HepG2 (cell line): Measurements from ENCODE around the gene NSF. TPM values are rescaled to one million over a fixed set of nuclear protein-coding genes. Genes with fewer than 3 reads are reported as not detected.
A peak's percentile ranks its signal among the peaks of the same experiment; 100 is the strongest.

Experiments
- ARNTL ChIP-seq: sonication (generic); formaldehyde crosslinking; IDR thresholded peaks from 2 replicates; pipeline ENCODE4 v1.4.0; 2020; ENCODE audit warnings: mild to moderate bottlenecking, missing genetic modification reagents
- DMAP1 ChIP-seq: IDR thresholded peaks from 2 replicates; pipeline ENCODE4 v1.6.1; 2016
- ETV5 ChIP-seq: IDR thresholded peaks from 2 replicates; pipeline ENCODE4 v1.6.1; 2018; ENCODE audit warnings: missing biosample characterization, missing genetic modification reagents, inconsistent platforms, borderline replicate concordance
- HMG20B ChIP-seq: conservative IDR thresholded peaks from 2 replicates; pipeline ENCODE4 v1.6.1; 2016; ENCODE audit warnings: missing genetic modification reagents, missing compliant biosample characterization
- HMGA1 ChIP-seq: sonication (generic); formaldehyde crosslinking; conservative IDR thresholded peaks from 2 replicates; pipeline ENCODE4 v1.4.0; 2020; ENCODE audit warnings: missing genetic modification reagents
- HOXA3 ChIP-seq: sonication (generic); formaldehyde crosslinking; IDR thresholded peaks from 2 replicates; pipeline ENCODE4 v1.5.0; 2020; ENCODE audit warnings: missing genetic modification reagents
- ISX ChIP-seq: sonication (generic); formaldehyde crosslinking; conservative IDR thresholded peaks from 2 replicates; pipeline ENCODE4 v1.5.0; 2020; ENCODE audit warnings: missing genetic modification reagents
- KLF9 ChIP-seq: IDR thresholded peaks from 2 replicates; pipeline ENCODE4 v1.6.1; 2016; ENCODE audit warnings: low read depth
- MED13 ChIP-seq: sonication (generic); formaldehyde crosslinking; IDR thresholded peaks from 2 replicates; pipeline ENCODE4 v1.5.0; 2020; ENCODE audit warnings: missing genetic modification reagents
- MEF2D ChIP-seq: sonication (generic); formaldehyde crosslinking; IDR thresholded peaks from 2 replicates; pipeline ENCODE4 v1.5.1; 2020; ENCODE audit warnings: mild to moderate bottlenecking, missing genetic modification reagents
- NAIF1 ChIP-seq: sonication (generic); formaldehyde crosslinking; IDR thresholded peaks from 2 replicates; pipeline ENCODE4 v1.5.0; 2020; ENCODE audit warnings: mild to moderate bottlenecking, missing genetic modification reagents, borderline replicate concordance
- PHF21A ChIP-seq: sonication (generic); formaldehyde crosslinking; IDR thresholded peaks from 2 replicates; pipeline ENCODE4 v1.5.0; 2020; ENCODE audit warnings: mild to moderate bottlenecking, missing genetic modification reagents
- SMAD1 ChIP-seq: sonication (generic); formaldehyde crosslinking; IDR thresholded peaks from 2 replicates; pipeline ENCODE4 v1.4.0; 2020; ENCODE audit warnings: missing genetic modification reagents, low read depth, mild to moderate bottlenecking, borderline replicate concordance
- SNAPC2 ChIP-seq: sonication (generic); formaldehyde crosslinking; IDR thresholded peaks from 2 replicates; pipeline ENCODE4 v1.8.1; 2022; ENCODE audit warnings: mild to moderate bottlenecking, missing genetic modification reagents
- SRSF9 ChIP-seq: fragments of 200-400 bp; formaldehyde crosslinking; IDR thresholded peaks from 2 replicates; pipeline ENCODE4 v1.6.1; 2018; ENCODE audit warnings: borderline replicate concordance, mild to moderate bottlenecking, low read depth, low read length; ENCODE audit not compliant: insufficient read depth, poor library complexity, severe bottlenecking
- STAG1 ChIP-seq: sonication (generic); formaldehyde crosslinking; IDR thresholded peaks from 2 replicates; pipeline ENCODE4 v1.4.0; 2020; ENCODE audit warnings: missing genetic modification reagents
- SYNCRIP ChIP-seq: fragments of 200-400 bp; formaldehyde crosslinking; IDR thresholded peaks from 2 replicates; pipeline ENCODE4 v1.6.1; 2018; ENCODE audit warnings: mild to moderate bottlenecking, low read depth, low read length; ENCODE audit not compliant: insufficient read depth
- THRA ChIP-seq: sonication (generic); formaldehyde crosslinking; IDR thresholded peaks from 2 replicates; pipeline ENCODE4 v1.4.0; 2020; ENCODE audit warnings: missing genetic modification reagents, borderline replicate concordance
- U2AF1 ChIP-seq: fragments of 200-400 bp; formaldehyde crosslinking; optimal IDR thresholded peaks from 2 replicates; pipeline ENCODE3; 2017; ENCODE audit warnings: mild to moderate bottlenecking, low read depth, low read length
- ZNF446 ChIP-seq: sonication (generic); formaldehyde crosslinking; IDR thresholded peaks from 2 replicates; pipeline ENCODE4 v1.5.0; 2020; ENCODE audit warnings: mild to moderate bottlenecking, missing genetic modification reagents
- ZNF460 ChIP-seq: sonication (generic); formaldehyde crosslinking; IDR thresholded peaks from 2 replicates; pipeline ENCODE4 v1.5.1; 2020; ENCODE audit warnings: missing genetic modification reagents, mild to moderate bottlenecking, borderline replicate concordance
- ZNF605 ChIP-seq: sonication (generic); formaldehyde crosslinking; IDR thresholded peaks from 2 replicates; pipeline ENCODE4 v1.8.0; 2022; ENCODE audit warnings: mild to moderate bottlenecking, missing genetic modification reagents
- ZNF644 ChIP-seq: IDR thresholded peaks from 2 replicates; pipeline ENCODE4 v1.6.1; 2016; ENCODE audit warnings: low read depth
- ZNF709 ChIP-seq: sonication (generic); formaldehyde crosslinking; IDR thresholded peaks from 2 replicates; pipeline ENCODE4 v1.5.0; 2020; ENCODE audit warnings: mild to moderate bottlenecking, missing genetic modification reagents
- ZSCAN5A ChIP-seq: sonication (generic); formaldehyde crosslinking; IDR thresholded peaks from 2 replicates; pipeline ENCODE4 v1.8.0; 2022; ENCODE audit warnings: mild to moderate bottlenecking, missing genetic modification reagents, borderline replicate concordance
- polyA plus RNA-seq, 8 experiments: library from polyadenylated mRNA; depleted of rRNA in 3 of 8; stranded (reverse) in 7 of 8; unstranded in 1 of 8; fragments of >200 nt; fragmentation: Illumina TruSeq in 4 of 8; extraction: Trizol in 4 of 8; gene quantifications; 2 replicates each; pipeline versions ENCODE4 v1.2.1 to v1.2.3, GENCODE V29; 2011 to 2016; ENCODE audit warnings: low read depth in 4 of 8, missing spikeins in 1 of 8, mixed read lengths in 1 of 8; ENCODE audit not compliant: insufficient read depth in 1 of 8
- total RNA-seq, 5 experiments: library from RNA; depleted of rRNA; stranded (reverse); fragments of >200 nt; fragmentation: Illumina TruSeq; extraction: Trizol; gene quantifications; 2 replicates each; pipeline ENCODE4 v1.2.3, GENCODE V29; 2016; ENCODE audit warnings: low read depth in 1 of 5
- TF ChIP-seq, protein P1 (sequence below): IDR thresholded peaks from 2 replicates; pipeline ENCODE4 v1.6.1; 2012; ENCODE audit warnings: low read depth, low read length, improper control_type of control experiment

Gene NSF
- total and polyA plus RNA-seq, 2 of the 13 experiments (the other 11 are each of a cell fraction or from before 2014, with no cell fraction given) = 21.9 to 37.8 TPM

DNA sequence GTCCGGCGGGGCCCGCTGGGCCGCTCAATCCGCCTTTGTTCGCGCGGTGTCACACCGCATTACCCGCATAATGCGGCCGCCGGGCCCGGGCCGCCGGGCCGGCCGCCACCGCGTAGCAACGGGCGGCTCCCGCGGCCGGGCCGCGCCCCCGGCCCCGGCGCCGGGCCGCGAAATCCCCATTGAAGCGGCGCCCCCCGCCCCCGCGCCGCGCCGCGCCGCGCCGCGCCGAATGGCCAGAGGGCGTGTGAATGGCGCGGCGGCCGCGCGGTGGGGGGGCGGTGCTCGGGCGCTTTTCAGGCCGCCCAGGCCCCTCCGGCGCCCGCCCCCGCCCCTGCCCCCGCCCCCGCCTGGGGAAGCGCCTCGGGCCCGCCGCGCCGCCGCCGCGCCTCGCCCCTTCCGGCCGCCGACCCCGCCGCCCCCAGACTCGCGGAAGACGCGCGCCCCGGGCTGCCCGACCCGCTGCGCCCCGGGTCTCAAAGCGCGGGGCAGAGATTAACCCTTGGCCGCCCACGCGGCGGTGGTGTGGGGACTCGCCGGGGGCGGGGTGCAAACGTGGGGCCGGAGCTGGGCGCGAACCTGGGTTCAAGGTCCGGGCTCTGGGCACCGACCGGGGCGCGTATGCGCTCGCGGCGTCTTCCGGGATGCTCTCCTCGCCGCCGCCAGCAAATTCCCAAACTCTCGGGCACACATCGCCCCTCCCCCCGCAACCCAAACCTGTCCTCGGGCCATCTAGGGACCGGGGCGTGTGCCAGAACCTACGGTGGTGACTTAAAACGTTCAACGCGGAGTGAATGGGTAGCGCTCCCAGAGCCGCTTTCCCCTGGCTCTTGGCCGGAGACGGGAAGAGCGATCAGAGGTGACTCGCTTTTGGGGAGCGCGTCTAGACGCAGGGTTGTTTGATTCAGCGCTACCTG is 181.3 kb downstream of the NSF start (continued):
- TF ChIP-seq, protein P1, sequence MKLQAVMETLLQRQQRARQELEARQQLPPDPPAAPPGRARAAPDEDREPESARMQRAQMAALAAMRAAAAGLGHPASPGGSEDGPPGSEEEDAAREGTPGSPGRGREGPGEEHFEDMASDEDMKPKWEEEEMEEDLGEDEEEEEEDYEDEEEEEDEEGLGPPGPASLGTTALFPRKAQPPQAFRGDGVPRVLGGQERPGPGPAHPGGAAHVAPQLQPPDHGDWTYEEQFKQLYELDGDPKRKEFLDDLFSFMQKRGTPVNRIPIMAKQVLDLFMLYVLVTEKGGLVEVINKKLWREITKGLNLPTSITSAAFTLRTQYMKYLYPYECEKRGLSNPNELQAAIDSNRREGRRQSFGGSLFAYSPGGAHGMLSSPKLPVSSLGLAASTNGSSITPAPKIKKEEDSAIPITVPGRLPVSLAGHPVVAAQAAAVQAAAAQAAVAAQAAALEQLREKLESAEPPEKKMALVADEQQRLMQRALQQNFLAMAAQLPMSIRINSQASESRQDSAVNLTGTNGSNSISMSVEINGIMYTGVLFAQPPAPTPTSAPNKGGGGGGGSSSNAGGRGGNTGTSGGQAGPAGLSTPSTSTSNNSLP = no peak
- TF ChIP-seq NAIF1 (CRISPR knock-in tag) = peak; percentile 74; the same call in 1 of the 2 replicates
- peak; percentile 85; the same call in 1 of the 2 replicates for TF ChIP-seq DMAP1 (CRISPR knock-in tag)
- TF ChIP-seq ZNF644 (CRISPR knock-in tag) = no peak
- TF ChIP-seq ZNF460 = no peak
- peak; percentile 67; the same call in 1 of the 2 replicates for TF ChIP-seq ZSCAN5A
- TF ChIP-seq MED13 (CRISPR knock-in tag) = peak; percentile 68; the same call in 1 of the 2 replicates
- TF ChIP-seq ETV5 (CRISPR knock-in tag) = peak; percentile 81
- peak; percentile 79; the same call in 1 of the 2 replicates for TF ChIP-seq SNAPC2 (CRISPR knock-in tag)
- TF ChIP-seq STAG1 (CRISPR knock-in tag) = no peak; the same call in 1 of the 2 replicates
- TF ChIP-seq KLF9 (CRISPR knock-in tag) = no peak
- TF ChIP-seq PHF21A (CRISPR knock-in tag) = peak; percentile 89
- no peak for TF ChIP-seq SYNCRIP
- no peak for TF ChIP-seq U2AF1
- TF ChIP-seq ZNF709 (CRISPR knock-in tag) = peak; percentile 79; the same call in 1 of the 2 replicates
- peak; percentile 92 for TF ChIP-seq MEF2D (CRISPR knock-in tag)
- TF ChIP-seq ZNF446 (CRISPR knock-in tag) = 0 out of 2 replicates have a peak, but pooled peaks have one; percentile 62
- peak; percentile 85 for TF ChIP-seq ZNF605 (CRISPR knock-in tag)
- peak; percentile 65; the same call in 1 of the 2 replicates for TF ChIP-seq SMAD1 (CRISPR knock-in tag)
- TF ChIP-seq HMG20B (CRISPR knock-in tag) = no peak; the same call in none of the 2 replicates
- TF ChIP-seq ISX = 0 out of 2 replicates have a peak, but pooled peaks have one; percentile 76
- TF ChIP-seq HMGA1 = no peak
- TF ChIP-seq HOXA3 = peak; percentile 87
- peak; percentile 49 for TF ChIP-seq THRA
- TF ChIP-seq SRSF9 = no peak
- peak; percentile 75 for TF ChIP-seq ARNTL (CRISPR knock-in tag)
